Immature natural killer cell (primary cell): ENCODE data around the gene CCDC102A. TPM values are rescaled to one million over a fixed set of nuclear protein-coding genes. Genes with fewer than 3 reads are reported as not detected.

Experiments used
- DNase-seq, 3 donors: peaks; one replicate each; pipeline ENCODE4 v3.0.0; 2022; ENCODE audit warnings: mixed read lengths in 1 of 3
- H3K27ac Mint-ChIP-seq, 6 donors: one replicate each; pipeline ENCODE4 v1.8.0; 2020; ENCODE audit warnings: mixed read lengths in 6 of 6, mild to moderate bottlenecking in 5 of 6, inconsistent platforms in 4 of 6, moderate library complexity in 3 of 6
- H3K27me3 Mint-ChIP-seq, 3 donors: one replicate each; pipeline ENCODE4 v1.8.0; 2020 to 2021; ENCODE audit warnings: low read depth in 3 of 3, mild to moderate bottlenecking in 3 of 3, mixed read lengths in 3 of 3, moderate library complexity in 3 of 3, inconsistent platforms in 1 of 3
- H3K36me3 Mint-ChIP-seq, 3 donors: one replicate each; pipeline ENCODE4 v1.8.0; 2020; ENCODE audit warnings: mixed read lengths in 3 of 3, inconsistent platforms in 2 of 3, mild to moderate bottlenecking in 2 of 3
- H3K4me1 Mint-ChIP-seq, 2 donors: one replicate each; pipeline ENCODE4 v1.8.0; 2020; ENCODE audit warnings: inconsistent platforms in 2 of 2, mild to moderate bottlenecking in 2 of 2, mixed read lengths in 2 of 2, moderate library complexity in 1 of 2
- H3K4me3 Mint-ChIP-seq, 5 donors: one replicate each; pipeline ENCODE4 v1.8.0; 2020; ENCODE audit warnings: mild to moderate bottlenecking in 5 of 5, mixed read lengths in 5 of 5, inconsistent platforms in 3 of 5, moderate library complexity in 3 of 5
- H3K9me3 Mint-ChIP-seq, 6 donors: one replicate each; pipeline ENCODE4 v1.8.0; 2020; ENCODE audit warnings: mild to moderate bottlenecking in 6 of 6, mixed read lengths in 6 of 6, inconsistent platforms in 4 of 6, moderate library complexity in 3 of 6
- polyA plus RNA-seq, 3 donors: library from polyadenylated mRNA; unstranded; fragments of 300-500 nt; fragmentation: Illumina TruSeq; gene quantifications; one replicate each; pipeline ENCODE4 v1.2.3, GENCODE V29; 2021

CCDC102A gene
- 10 to 100 TPM in 2 of 3 donors, 1 to 10 TPM in 1; 8.8 to 26.4 (median 13.9) TPM for polyA plus RNA-seq

GRCh38 chr16:57536306-57537193 lies at the start of gene CCDC102A:
TSS of gene CCDC102A (minus strand) at chr16:57536571. CDS start at chr16:57529177, 7,394 bp downstream.
- H3K36me3 Mint-ChIP-seq, result no peaks in the 10 kb centered on the region
- peaks cover 7 to 24% (median 20%) of the 10 kb centered on the region in 3 donors for H3K27me3 Mint-ChIP-seq
- peak; percentile 39 to 48 (median 39) for DNase-seq
- H3K9me3 Mint-ChIP-seq, result no peaks in the 10 kb centered on the region
- H3K4me3 Mint-ChIP-seq, result peak within 1 kb of the TSS; percentile 86 to 90 (median 90)
- peak within 1 kb of the TSS; percentile 96 to 99 (median 99) for H3K27ac Mint-ChIP-seq
- H3K4me1 Mint-ChIP-seq, result peaks cover 72 to 80% of the 10 kb centered on the region in 2 donors

GRCh38 chr16:57585051-57585687 lies 48.8 kb upstream of the CCDC102A start:
- Mint-ChIP-seq H3K4me1 (peaks cover 94 to 96% of the 10 kb centered on the region in 2 donors), H3K36me3 (peaks cover 3 to 9% (median 5%) of the 10 kb centered on the region in 3 donors), H3K9me3 (no peaks in the 10 kb centered on the region), H3K27me3 (peaks cover 9 to 20% (median 20%) of the 10 kb centered on the region in 3 donors), H3K27ac (peak overlapping the region; percentile 85 to 97 (median 94)), H3K4me3 (peak overlapping the region; percentile 29 to 79 (median 70))
- peak in 1 of 3 donors; percentile 30 for DNase-seq

- Mint-ChIP-seq H3K27ac (peak overlapping the region; percentile 90 to 99 (median 94)), H3K36me3 (peaks cover 11 to 21% (median 14%) of the 10 kb centered on the region in 3 donors), H3K4me3 (peak overlapping the region; percentile 64 to 81 (median 76)), H3K9me3 (peaks cover 0 to 1% (median 0%) of the 10 kb centered on the region in 6 donors), H3K27me3 (peaks cover 9 to 24% (median 23%) of the 10 kb centered on the region in 3 donors), H3K4me1 (peaks cover 84 to 85% of the 10 kb centered on the region in 2 donors)
- DNase-seq, result no peak
These were observed 42.9 kb upstream of the CCDC102A start for GRCh38 chr16:57579361-57579665.

GRCh38 chr16:57578521-57579360 lies 42.4 kb upstream of the CCDC102A start:
- Mint-ChIP-seq H3K4me3 (peak overlapping the region; percentile 64 to 81 (median 76)), H3K4me1 (peaks cover 78 to 79% of the 10 kb centered on the region in 2 donors), H3K9me3 (peaks cover 0 to 1% (median 0%) of the 10 kb centered on the region in 6 donors), H3K27me3 (peaks cover 9 to 20% (median 18%) of the 10 kb centered on the region in 3 donors), H3K36me3 (peaks cover 11 to 22% (median 14%) of the 10 kb centered on the region in 3 donors), H3K27ac (peak overlapping the region; percentile 90 to 99 (median 94))
- DNase-seq, result peak in 1 of 3 donors; percentile 28

GRCh38 chr16:57577691-57578224 lies 41.4 kb upstream of the CCDC102A start:
- H3K36me3 Mint-ChIP-seq, result peaks cover 11 to 22% (median 17%) of the 10 kb centered on the region in 3 donors
- H3K9me3 Mint-ChIP-seq, result peaks cover 0 to 1% (median 0%) of the 10 kb centered on the region in 6 donors
- peak; percentile 82 to 84 (median 83) for DNase-seq
- peaks cover 9 to 16% (median 15%) of the 10 kb centered on the region in 3 donors for H3K27me3 Mint-ChIP-seq
- peaks cover 68 to 70% of the 10 kb centered on the region in 2 donors for H3K4me1 Mint-ChIP-seq
- H3K4me3 Mint-ChIP-seq, result peak overlapping the region; percentile 64 to 81 (median 76)
- peak overlapping the region; percentile 90 to 99 (median 94) for H3K27ac Mint-ChIP-seq

GRCh38 chr16:57577214-57577613 lies 40.8 kb upstream of the CCDC102A start:
- peak overlapping the region; percentile 64 to 81 (median 76) for H3K4me3 Mint-ChIP-seq
- peaks cover 9 to 16% (median 15%) of the 10 kb centered on the region in 3 donors for H3K27me3 Mint-ChIP-seq
- H3K27ac Mint-ChIP-seq, result peak overlapping the region; percentile 90 to 99 (median 94)
- H3K9me3 Mint-ChIP-seq, result peaks cover 0 to 1% (median 0%) of the 10 kb centered on the region in 6 donors
- peaks cover 63 to 66% of the 10 kb centered on the region in 2 donors for H3K4me1 Mint-ChIP-seq
- H3K36me3 Mint-ChIP-seq, result peaks cover 11 to 22% (median 17%) of the 10 kb centered on the region in 3 donors
- no peak for DNase-seq

GRCh38 chr16:57576429-57576870 lies 40.1 kb upstream of the CCDC102A start:
- DNase-seq, result peak; percentile 78 to 82 (median 81)
- Mint-ChIP-seq H3K36me3 (peaks cover 8 to 19% (median 17%) of the 10 kb centered on the region in 3 donors), H3K27me3 (peaks cover 9 to 16% (median 11%) of the 10 kb centered on the region in 3 donors), H3K4me3 (peak overlapping the region; percentile 38 to 76 (median 55)), H3K27ac (peak overlapping the region; percentile 90 to 99 (median 94)), H3K9me3 (peaks cover 0 to 1% (median 0%) of the 10 kb centered on the region in 6 donors), H3K4me1 (peaks cover 55 to 58% of the 10 kb centered on the region in 2 donors)

- peak overlapping the region; percentile 90 to 99 (median 94) for H3K27ac Mint-ChIP-seq
- no peak for DNase-seq
- peaks cover 8 to 21% (median 17%) of the 10 kb centered on the region in 3 donors for H3K36me3 Mint-ChIP-seq
- H3K4me1 Mint-ChIP-seq, result peaks cover 47 to 50% of the 10 kb centered on the region in 2 donors
- no peak overlapping the region for H3K4me3 Mint-ChIP-seq
- H3K27me3 Mint-ChIP-seq, result peaks cover 9 to 16% (median 11%) of the 10 kb centered on the region in 3 donors
- peaks cover 0 to 1% (median 0%) of the 10 kb centered on the region in 6 donors for H3K9me3 Mint-ChIP-seq
These were observed 39.3 kb upstream of the CCDC102A start for GRCh38 chr16:57575468-57576277.

GRCh38 chr16:57574646-57575467 lies 38.5 kb upstream of the CCDC102A start:
- Mint-ChIP-seq H3K9me3 (peaks cover 0 to 1% (median 0%) of the 10 kb centered on the region in 6 donors), H3K4me3 (no peak overlapping the region), H3K27ac (peak overlapping the region; percentile 1 to 84 (median 70)), H3K27me3 (peaks cover 9 to 16% (median 13%) of the 10 kb centered on the region in 3 donors), H3K36me3 (peaks cover 10 to 24% (median 16%) of the 10 kb centered on the region in 3 donors), H3K4me1 (peaks cover 41 to 42% of the 10 kb centered on the region in 2 donors)
- DNase-seq, result no peak

- peak overlapping the region; percentile 61 to 83 (median 62) for H3K27ac Mint-ChIP-seq
- no peaks in the 10 kb centered on the region for H3K9me3 Mint-ChIP-seq
- peaks cover 9 to 15% (median 12%) of the 10 kb centered on the region in 3 donors for H3K27me3 Mint-ChIP-seq
- H3K4me1 Mint-ChIP-seq, result peaks cover 40 to 41% of the 10 kb centered on the region in 2 donors
- DNase-seq, result no peak
- peaks cover 12 to 25% (median 16%) of the 10 kb centered on the region in 3 donors for H3K36me3 Mint-ChIP-seq
- H3K4me3 Mint-ChIP-seq, result no peak overlapping the region
These were observed 37.7 kb upstream of the CCDC102A start for GRCh38 chr16:57574086-57574485.
